Brain pericyte (primary cell): ENCODE results near the gene MCUB.
A peak's percentile ranks its signal among the peaks of the same experiment; 100 is the strongest.

Source experiments
- DNase-seq: peaks from one replicate; pipeline ENCODE4 v3.0.0-alpha.2; 2012; ENCODE audit warnings: low read depth, low spot score

MCUB gene

DNA sequence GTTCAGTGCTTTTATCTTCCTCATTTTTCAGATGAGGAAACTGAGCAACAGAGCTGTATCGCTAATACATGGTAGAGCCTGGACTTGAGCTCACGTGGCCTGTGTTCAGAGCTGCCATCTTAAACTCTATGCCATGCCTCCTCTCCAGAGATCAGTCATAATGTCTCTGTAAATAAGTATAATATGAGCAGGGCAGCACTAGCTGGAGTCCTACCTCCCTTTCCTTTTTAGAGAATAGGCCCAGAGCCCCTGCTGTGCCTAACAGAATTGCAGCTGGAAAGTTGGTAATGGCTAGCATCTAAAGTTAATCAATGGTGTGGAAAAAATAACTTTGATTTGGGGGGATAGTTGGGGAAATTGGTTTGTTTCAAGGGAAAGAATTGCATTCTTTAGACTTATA lies 122.8 kb downstream of the MCUB start:
- DNase-seq = no peak

DNA sequence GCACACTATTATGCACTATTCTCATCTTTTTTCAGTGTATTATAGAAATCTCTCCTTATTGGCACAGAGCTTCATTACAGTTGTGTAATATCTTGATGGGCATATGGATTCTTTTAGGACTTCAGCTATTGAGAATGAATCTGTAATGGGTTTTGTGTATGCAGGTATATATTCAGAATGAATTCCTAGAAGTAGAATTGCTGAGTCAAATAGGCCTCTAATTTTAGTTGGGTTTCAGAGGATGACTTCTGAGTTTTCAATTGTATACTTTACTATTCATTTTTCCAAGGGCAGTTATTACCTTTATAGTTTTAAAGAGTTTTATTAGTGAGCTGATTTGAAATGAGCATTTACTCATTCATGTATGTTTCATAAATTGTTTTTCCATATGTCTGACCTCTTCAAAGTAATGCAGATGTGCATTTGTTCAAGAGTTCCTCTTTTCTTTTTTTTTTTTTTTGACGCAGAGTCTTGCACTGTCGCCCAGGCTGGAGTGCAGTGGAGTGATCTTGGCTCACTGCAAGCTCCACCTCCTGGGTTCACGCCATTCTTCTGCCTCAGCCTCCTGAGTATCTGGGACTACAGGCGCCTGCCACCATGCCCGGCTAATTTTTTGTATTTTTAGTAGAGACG lies 123.7 kb downstream of the MCUB start:
- DNase-seq = no peak

DNA sequence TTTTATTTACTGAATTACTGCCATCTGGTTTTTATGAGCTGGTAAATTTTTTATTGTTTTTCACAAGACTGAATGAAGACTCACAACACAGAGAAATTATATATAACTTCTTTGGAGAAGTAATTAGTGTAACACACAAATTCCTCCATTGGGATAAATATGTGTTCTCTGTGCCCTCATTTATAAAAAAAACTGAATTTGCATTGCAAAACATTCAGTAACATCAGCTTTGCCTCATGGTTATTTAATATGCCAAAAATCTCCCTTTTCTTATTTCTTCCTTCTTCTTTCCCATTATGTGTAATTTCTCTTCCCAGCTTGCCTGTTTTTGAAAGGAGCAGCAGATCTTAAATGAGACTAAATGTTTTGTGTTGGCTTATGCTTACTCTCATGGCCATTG lies 124.7 kb downstream of the MCUB start:
- DNase-seq = no peak

DNA sequence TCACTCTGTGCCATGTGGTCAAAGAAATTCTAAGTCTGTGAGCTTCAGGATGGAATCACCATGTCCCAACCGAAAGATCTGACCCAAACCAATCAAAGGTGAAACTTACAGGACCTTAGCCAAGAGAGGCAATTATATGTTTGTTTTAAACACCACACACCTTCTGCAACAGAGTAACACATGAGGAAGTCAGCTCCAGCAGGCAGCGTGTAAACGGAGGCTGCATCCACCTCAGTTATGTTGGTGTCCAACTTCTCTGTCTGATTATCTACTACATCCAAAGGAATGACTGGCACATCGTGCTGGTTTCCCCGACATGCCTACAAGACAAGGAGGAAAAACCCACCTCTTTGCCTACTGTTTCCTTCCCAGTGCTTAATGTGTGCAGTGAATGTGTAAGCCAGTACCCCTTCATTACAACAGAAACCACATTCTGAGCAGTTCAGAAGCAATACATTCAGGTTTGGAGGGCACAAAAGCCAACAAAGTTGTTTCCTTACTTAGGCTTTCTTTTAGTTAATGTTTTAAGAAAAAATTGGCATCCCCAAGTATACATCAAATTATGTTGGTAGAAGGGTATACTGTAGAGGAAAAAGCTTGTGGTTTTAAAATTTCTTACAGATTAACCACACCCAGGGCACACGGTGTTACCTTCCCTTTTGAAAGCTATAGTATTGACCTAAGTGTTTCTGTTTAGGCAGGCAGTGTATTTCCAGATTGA lies 130.8 kb downstream of the MCUB start:
- DNase-seq = no peak

DNA sequence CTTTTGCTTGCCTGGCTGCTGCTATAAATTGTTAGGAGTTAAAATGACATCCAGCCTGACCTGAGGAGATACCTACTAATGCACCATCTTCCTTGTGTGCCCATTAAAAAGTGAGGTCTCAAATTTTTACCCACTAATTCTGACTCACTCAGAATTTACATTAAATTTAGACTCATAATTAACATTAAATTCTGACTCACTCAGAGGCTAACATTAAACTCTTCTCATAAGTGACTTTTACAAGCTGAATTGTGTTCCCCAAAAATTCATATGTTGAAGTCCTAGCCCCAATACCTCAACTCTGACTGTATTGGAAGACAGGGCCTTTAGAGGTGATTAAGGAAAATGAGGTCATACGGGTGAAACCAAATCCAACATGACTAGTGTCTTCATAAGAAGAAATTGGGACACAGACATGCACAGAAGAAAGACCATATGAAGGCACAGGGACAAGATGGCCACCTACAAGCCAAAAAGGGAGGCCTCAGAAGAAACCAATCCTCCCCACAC lies 131.4 kb downstream of the MCUB start:
- no peak for DNase-seq

DNA sequence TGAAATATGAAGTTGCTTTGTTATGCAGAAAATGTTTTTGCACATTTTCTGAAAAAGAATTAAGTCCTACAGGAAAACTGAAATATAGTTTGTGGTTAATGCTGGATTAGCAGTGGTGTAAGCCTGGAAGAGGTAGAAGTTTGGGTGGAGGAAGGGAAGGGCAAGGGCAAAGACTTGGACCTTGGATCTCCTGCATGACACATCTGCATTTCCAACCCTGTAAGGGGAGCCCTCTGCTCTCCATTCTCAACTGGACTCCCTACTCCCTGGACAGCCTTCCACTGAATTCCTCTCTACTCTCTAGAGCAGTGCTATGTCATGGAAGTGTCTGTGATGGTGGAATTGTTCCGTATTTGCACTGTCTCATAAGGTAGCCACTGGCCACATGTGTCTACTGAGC lies 138.6 kb downstream of the MCUB start:
- no peak for DNase-seq

DNA sequence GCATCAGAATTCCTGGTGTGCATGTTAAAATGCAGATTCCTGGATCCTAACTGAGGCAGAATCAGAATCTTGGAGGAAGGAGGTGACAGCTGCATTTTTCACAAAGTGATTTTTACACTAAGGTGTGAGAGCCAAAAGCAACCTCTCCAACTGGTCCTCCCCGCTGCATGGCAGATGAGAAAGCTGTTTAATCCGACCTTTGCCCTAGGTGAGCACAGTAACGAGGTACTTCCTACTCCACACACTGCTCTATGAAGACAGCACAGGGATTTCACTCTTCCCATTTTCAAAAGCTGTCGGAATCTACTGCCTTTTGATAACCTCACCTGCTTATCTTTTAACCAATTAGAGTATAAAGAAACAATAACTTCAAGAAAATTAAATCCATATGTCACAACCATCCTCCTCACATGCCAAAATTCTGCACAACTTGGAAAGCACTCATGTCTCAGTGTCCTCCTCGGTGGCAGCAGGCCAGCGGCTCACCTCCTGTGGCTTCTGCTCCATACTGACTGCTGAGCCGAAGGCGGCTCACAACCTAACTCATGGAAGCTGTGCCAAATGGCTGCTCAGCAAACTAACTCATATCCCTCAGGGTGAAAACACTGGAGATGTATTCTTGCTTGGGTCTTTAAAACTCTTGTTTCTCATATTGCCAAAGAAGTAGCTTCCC lies 139.6 kb downstream of the MCUB start:
- DNase-seq = peak; percentile 11

DNA sequence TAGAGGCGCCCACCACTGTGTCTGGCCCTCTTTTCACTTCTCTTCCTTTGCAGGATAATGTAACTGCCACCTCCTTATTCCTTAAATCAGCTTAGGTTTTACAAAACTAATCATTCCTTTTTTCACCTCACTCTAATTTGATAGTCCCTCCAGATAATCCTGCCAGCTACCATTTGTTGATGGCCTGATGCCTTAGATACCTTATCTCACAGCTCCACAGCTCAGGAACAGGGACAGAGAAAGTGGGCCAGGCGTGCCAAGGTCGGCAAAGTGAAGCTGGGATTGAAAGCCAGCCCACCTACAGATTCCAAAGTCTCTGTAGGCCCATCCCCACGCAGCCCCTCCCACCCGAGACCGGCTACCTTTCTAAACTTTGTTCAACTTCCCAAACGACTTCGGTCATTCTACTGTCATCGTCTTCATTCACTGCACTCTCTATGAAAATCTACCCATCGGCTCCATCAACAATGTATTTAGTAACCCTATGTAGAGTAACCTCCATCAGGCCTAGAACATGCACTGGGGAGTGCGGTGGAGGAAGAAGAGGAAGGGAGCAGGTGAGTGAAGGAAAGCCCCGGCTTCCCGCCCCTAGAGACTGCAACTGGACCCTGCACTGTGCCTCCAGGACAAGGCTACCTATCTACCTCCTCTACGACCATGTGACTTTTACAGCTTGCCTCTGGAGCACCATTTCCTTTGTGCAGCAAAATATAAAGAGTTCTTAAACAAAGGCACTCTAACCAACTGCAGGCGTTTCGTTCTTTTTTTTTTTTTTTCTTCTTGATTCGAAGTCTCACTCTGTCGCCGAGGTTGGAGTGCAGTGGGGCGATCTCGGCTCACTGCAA lies 141.7 kb downstream of the MCUB start:
- no peak for DNase-seq

DNA sequence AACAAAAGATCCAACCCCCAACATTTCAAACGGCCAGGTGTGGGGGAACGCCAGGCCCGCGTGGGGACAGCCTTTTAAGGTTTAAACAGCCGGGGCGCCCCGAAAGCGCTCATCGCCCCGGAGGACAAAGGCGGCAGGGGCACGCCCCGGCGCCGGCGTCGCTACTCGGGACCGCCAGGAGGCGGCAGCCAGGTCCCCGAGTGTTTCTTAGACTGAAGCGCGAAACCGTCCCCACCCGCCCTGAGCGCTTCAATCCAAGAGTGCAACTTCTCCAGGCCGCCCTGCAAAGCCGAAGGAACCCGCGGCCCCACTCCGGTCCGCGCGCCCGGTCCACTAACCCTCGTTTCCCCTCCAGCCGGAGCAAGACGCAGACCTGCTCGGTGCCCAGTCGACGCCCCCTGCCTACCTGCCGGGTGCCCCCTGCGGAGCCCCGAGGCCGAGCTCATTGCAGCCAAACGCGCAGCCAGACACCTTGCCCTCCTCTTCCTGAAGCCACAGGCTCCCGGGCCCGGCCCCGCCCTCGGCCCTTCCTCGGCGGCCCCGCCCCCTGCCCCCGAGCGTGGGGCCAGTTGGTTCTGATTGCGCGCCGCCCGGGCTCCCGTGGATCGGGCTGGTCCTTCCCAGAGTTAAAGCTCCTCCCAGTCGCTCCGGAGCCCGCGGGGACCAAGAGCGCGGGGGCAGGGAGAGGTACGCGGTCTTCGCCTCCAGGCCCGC lies 143.1 kb downstream of the MCUB start, which contains the start of gene CASP6:
CASP6 (minus strand) TSS at position 496 of the 714 bp plus-strand sequence; CDS start at position 446, 50 bp downstream.
- peak; percentile 38 for DNase-seq

DNA sequence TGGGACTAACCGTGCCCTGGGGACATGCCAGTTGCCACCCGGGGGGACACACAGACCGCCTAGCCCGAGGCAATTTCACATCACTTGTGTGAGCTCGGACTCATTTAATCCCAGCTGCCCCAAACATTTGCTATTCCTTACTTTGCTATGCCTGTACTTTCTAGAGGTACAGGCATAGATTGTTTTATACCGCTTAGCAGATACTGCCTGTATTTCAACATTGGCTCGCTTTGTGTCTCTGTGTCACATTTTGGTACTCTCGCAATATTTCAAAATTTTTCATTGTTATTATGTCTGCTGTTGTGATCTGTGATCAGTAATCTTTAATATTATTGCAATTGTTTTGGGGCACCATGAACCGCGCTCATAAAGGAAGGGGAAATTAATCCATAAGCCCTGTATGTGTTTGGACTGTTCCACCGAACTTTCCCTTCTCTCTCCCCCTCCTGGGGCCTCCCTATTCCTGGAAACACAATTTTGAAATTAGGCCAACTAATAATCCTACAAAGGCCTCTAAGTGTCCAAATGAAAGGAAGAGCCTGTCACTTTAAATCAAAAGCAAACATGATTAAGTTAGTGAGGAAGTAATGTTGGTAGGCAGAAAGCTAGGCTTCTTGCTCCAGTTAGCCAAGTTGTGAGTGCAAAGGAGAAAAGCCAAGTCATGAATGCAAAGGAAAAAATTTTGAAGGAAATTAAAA lies 143.8 kb downstream of the MCUB start:
- DNase-seq = no peak

DNA sequence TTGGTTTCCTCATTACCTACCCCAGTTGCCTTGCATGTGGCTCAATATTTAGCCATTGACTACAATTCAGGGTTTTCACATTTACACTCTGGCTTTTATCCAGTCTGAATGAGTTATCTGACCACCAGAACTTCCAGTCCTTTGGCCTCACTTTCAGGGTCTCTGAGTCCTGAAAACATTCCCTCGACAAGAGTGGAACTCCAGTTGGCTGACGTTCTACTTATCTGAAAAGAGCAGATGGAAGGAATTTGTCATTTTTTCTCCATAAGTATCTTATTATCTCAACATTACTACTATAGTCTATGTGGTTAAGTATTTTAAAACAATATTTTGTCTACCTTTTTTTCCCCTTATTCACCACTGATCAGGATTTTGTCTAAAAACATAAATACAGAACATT lies 148.4 kb downstream of the MCUB start:
- no peak for DNase-seq

DNA sequence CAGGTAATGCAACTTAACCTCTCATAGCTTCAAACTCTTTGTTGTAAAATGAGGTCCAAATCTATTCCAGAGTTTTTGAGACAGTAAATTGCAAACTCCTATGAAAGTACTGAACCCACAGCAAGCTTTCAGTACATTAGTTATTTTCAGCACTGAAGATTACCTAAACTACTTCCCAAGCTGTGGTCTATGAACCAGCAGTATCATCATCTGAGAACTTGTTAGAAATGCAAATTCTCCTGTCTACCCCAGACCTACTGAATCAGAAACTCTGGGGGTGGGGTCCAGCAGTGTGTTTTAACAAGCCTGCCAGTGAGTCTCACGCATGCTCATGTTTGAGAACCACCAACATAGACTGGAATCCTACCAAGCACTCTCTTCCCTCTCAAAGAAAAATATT lies 148.9 kb downstream of the MCUB start:
- no peak for DNase-seq

DNA sequence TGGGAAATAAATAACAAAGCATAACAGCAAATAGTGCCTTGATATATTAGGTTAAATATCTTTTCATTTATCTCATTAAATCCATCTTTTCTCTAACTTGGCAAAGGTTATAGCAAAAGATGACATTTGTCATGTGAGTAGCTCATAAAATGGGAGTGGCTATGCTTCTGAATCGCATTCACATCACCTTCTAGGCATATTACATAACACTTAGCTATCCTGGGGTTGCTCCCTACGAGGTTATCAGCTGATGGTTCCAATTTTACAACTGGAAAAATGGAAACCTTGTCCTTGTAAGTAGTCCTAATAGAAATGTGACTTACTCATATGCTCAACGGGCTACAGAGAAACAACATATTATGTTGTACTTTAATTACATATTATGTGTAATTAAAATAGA lies 153.5 kb downstream of the MCUB start:
- DNase-seq = no peak

DNA sequence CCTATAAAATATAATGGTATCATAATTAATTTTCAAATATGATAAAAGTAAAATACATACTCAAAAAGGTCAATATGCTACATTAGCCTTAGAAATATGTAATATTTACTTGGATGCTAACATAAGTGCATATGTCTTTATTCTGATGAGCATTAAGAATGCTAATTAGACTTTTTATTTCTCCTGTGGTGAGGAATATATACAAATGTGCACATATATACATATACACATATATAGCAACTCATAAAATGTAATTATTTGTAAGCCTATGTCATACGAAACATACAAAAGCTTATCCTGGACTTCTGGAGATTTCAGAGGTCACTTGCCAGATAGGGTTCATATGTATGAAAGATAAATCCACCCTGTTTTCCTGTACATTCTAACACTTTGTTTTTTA lies 158.7 kb downstream of the MCUB start:
- no peak for DNase-seq

DNA sequence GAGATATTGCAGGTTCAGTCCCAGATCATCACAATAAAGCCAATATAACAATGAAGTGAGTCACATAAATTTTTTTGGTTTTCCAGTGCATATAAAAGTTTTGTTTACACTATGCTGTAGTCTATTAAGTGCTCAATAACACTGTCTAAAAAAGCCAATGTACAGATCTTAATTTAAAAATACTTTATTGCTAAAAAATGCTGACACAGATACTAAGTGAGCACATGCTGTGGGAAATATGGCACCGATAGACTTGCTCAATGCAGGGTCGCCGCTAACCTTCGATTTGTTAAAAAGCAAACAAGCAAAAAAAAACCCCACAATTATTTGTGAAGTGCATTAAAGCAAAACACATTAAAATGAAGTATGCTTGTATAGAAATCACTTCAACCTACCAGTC lies 159.6 kb downstream of the MCUB start:
- no peak for DNase-seq

DNA sequence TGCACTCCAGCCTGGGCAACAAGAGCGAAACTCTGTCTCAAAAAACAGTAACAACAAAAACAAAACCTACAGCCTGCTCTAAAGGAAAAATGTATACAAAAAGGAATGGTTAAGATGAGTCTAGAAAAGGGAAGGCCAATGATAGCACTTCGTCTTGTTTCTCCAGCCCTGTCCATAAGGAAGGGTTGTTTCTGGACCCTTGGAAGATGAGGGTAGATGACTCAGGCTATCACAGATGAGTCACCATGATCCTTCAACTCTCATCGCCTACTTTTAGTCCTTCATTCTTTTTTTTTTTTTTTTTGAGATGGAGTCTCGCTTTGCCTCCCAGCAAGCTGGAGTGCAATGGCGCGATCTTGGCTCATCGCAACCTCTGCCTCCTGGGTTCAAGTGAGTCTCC lies 161.0 kb downstream of the MCUB start:
- DNase-seq = no peak

DNA sequence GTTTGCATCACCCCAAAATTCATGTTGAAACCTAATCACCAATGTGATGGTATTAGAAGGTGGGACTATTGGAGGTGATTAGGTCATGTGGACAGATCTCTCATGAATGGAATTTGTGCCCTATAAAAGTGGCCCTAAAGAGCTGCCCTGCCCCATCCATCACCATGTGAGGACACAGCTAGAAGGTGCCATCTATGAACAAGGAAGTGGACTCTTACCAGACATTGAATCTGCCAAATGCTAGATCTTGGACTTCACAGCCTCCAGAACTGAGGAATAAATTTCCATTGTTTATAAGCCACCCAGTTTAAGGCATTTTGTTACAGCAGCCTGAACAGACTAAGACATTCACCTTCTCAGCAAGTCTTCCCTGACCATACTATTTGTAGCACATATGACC lies 162.3 kb downstream of the MCUB start:
- no peak for DNase-seq

DNA sequence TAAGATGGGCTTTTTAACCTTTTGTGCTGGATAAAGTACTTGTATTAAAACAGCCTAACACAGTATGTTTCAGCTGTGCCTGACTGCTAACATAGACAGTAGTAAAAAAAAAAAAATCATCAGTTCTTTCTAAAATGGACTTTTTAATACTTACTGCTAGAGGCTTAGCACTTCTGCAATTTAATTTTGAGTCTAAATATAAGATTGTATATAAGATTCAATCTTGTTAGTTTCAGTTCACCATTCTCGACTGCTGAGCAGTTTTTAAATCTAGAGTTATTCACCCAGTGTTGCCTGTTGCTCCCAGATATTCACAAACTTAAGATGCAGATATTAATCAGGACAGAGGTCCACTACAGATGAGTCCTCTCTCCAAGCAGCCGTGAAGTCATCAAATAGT lies 163.1 kb downstream of the MCUB start:
- no peak for DNase-seq

DNA sequence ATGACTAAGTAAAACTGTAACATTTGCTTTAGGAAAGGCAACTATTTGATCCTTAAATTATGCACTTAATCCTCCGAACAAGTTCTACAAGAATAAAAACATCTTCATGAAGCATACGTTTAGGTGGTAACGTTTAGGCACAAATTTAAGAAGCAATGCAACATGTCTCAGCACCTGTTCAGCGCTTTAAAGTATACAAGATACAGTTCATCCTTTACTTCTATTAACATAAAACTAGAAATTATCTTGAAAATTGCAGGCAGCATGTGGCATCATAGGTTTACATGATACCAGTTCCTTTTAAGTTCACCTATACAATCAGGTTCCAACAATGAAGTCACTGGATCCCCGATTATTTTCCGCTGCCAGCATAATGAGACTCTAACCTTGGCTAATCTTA lies 168.3 kb downstream of the MCUB start:
- DNase-seq = no peak

DNA sequence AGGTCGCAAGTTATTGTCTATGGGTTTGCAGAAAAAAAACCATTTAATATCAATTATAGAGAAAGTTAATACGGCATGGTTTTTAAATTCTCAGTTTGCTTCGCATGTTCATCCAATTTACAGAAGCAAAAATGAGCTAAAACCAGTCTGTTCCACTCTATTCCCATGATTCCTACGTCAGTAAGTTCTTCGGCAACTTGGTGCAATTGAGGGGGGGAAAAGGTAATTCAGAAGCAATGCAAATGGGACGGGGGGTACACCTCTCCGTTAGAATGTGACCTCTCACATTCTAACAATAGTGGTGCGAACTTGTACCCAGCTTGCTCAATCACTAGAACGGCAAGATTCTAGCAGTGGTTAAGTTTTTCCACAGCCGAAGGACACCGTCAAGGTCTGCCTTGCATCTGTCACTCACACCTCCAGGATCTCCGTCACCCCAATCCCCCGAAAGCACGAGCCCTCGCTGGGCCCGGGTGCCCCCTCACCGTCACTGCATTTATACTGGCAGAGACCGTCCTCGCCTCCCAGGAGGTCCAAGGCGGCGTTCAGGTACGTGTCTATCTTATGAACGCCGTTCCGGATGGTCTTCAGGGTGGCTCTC lies 169.2 kb downstream of the MCUB start:
- DNase-seq = no peak
